K562 (cell line): ENCODE results near the gene SNX20. TPM values are rescaled to one million over a fixed set of nuclear protein-coding genes. Genes with fewer than 3 reads are reported as not detected.

ENCODE experiments used
- ARID2 ChIP-seq: fragments of 450-650 bp; IDR thresholded peaks from 2 replicates; pipeline ENCODE4 v1.6.1; 2017; ENCODE audit warnings: antibody characterized with exemption, mild to moderate bottlenecking
- ARID4B ChIP-seq: sonication (generic); formaldehyde crosslinking; IDR thresholded peaks from 2 replicates; pipeline ENCODE4 v1.8.0; 2022; ENCODE audit warnings: mild to moderate bottlenecking, missing genetic modification reagents
- CEBPZ ChIP-seq: fragments of 150-350 bp; IDR thresholded peaks from 2 replicates; pipeline ENCODE4 v1.6.1; 2014; ENCODE audit warnings: low read depth, mild to moderate bottlenecking, low read length, borderline replicate concordance
- SIN3A ChIP-seq, 2 experiments: fragments of 150-350 bp in 1 of 2; IDR thresholded peaks; 2 replicates each; pipeline ENCODE4 v1.6.1; 2011 to 2016; ENCODE audit warnings: borderline replicate concordance in 2 of 2, low read depth in 2 of 2, low read length in 2 of 2, mild to moderate bottlenecking in 2 of 2, moderate library complexity in 2 of 2; ENCODE audit not compliant: control insufficient read depth in 1 of 2
- SMARCE1 ChIP-seq: fragments of 450-650 bp; IDR thresholded peaks from 2 replicates; pipeline ENCODE4 v1.7.1; 2016; ENCODE audit warnings: mild to moderate bottlenecking
- ZNF507 ChIP-seq: conservative IDR thresholded peaks from 2 replicates; pipeline ENCODE4 v1.6.1; 2017; ENCODE audit warnings: missing genetic modification characterization, missing compliant biosample characterization
- polyA plus RNA-seq, 8 experiments: library from polyadenylated mRNA; depleted of rRNA in 4 of 8; stranded (reverse) in 5 of 8; unstranded in 3 of 8; fragments of >200 nt; fragmentation: Nextera tagmentation in 2 of 8; fragmentation: Illumina TruSeq in 1 of 8; extraction: Ambion mirVana in 2 of 8; extraction: Trizol in 1 of 8; gene quantifications; 2 replicates each; pipeline versions ENCODE4 v1.2.1 to v1.2.3, GENCODE V29; 2011 to 2014; ENCODE audit warnings: inconsistent platforms in 1 of 8, missing spikeins in 1 of 8
- total RNA-seq, 7 experiments: library from RNA; depleted of rRNA in 6 of 7; stranded (reverse); fragments of >200 nt in 6 of 7; fragmentation: Illumina TruSeq in 2 of 7; extraction: Trizol in 2 of 7; gene quantifications; 2 replicates each; pipeline versions ENCODE4 v1.2.1 to v1.2.3, GENCODE V29; 2011 to 2021; ENCODE audit warnings: low replicate concordance in 1 of 7

SNX20 gene
- total and polyA plus RNA-seq, 9 of the 15 experiments (the other 6 are each of a cell fraction or from before 2014, with no cell fraction given), result 0.04 to 0.07 TPM; not detected in 7

DNA sequence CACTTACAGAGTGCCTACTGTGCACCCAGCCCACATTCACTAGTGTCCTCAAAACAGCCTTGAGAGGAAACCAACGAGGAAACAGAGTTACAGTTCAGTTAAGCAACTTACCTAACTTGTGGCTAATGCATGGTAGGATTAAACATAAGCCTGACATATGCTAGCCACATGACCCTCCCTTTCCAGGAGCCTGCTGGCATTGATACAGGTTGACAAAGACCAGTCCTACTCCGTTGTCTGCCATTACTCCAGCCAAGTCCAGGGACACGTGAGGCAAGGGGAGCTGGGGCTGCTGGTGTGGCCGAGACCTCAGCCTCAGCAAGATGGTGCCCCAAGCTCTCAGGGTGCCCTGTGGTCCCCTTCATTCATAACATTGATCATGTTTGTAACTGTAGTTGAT, 37.9 kb downstream of the SNX20 start (continued):
- TF ChIP-seq CEBPZ, result no peak
- TF ChIP-seq SMARCE1, result no peak
- no peak for TF ChIP-seq ARID2
- no peak for TF ChIP-seq ARID4B (CRISPR knock-in tag)
- no peak for TF ChIP-seq ZNF507 (tag)
- no peak for TF ChIP-seq SIN3A (IDR thresholded peaks at IDR 0.05; ENCODE audit: borderline replicate concordance in 2 of 2, control insufficient read depth in 1 of 2, low read depth in 2 of 2, low read length in 2 of 2)
- TF ChIP-seq, all 486 proteins: peak for 0
